HepG2 (cell line): ENCODE measurements around the gene SERINC4. TPM values are rescaled to one million over a fixed set of nuclear protein-coding genes. Genes with fewer than 3 reads are reported as not detected.
A peak's percentile ranks its signal among the peaks of the same experiment; 100 is the strongest.

ENCODE experiments used
- ATF5 ChIP-seq: sonication (generic); formaldehyde crosslinking; IDR thresholded peaks from 2 replicates; pipeline ENCODE4 v1.4.0; 2020; ENCODE audit warnings: mild to moderate bottlenecking, low read depth, missing genetic modification reagents
- BATF2 ChIP-seq: sonication (generic); formaldehyde crosslinking; IDR thresholded peaks from 2 replicates; pipeline ENCODE4 v1.8.0; 2022; ENCODE audit warnings: mild to moderate bottlenecking, missing genetic modification reagents, moderate library complexity
- CAMTA2 ChIP-seq: sonication (generic); formaldehyde crosslinking; IDR thresholded peaks from 2 replicates; pipeline ENCODE4 v1.4.0; 2020; ENCODE audit warnings: mild to moderate bottlenecking, missing genetic modification reagents, borderline replicate concordance
- DZIP1 ChIP-seq: sonication (generic); formaldehyde crosslinking; IDR thresholded peaks from 2 replicates; pipeline ENCODE4 v1.5.0; 2020; ENCODE audit warnings: mild to moderate bottlenecking, missing genetic modification reagents
- MEF2D ChIP-seq: sonication (generic); formaldehyde crosslinking; IDR thresholded peaks from 2 replicates; pipeline ENCODE4 v1.5.1; 2020; ENCODE audit warnings: mild to moderate bottlenecking, missing genetic modification reagents
- NAIF1 ChIP-seq: sonication (generic); formaldehyde crosslinking; IDR thresholded peaks from 2 replicates; pipeline ENCODE4 v1.5.0; 2020; ENCODE audit warnings: mild to moderate bottlenecking, missing genetic modification reagents, borderline replicate concordance
- NCOR1 ChIP-seq: fragments of 200-600 bp; sonication (generic); IDR thresholded peaks from 2 replicates; pipeline ENCODE4 v1.7.0; 2017; ENCODE audit warnings: antibody characterized with exemption, low read length, borderline replicate concordance
- NFKB2 ChIP-seq: sonication (generic); formaldehyde crosslinking; IDR thresholded peaks from 2 replicates; pipeline ENCODE4 v1.4.0; 2020; ENCODE audit warnings: missing genetic modification reagents, borderline replicate concordance
- NR2F6 ChIP-seq, 2 experiments: IDR thresholded peaks; 2 replicates each; pipeline ENCODE4 v1.6.1; 2016; ENCODE audit warnings: antibody characterized with exemption in 1 of 2, mild to moderate bottlenecking in 1 of 2
- RARG ChIP-seq: sonication (generic); formaldehyde crosslinking; IDR thresholded peaks from 2 replicates; pipeline ENCODE4 v1.4.0; 2020; ENCODE audit warnings: low read depth, mild to moderate bottlenecking, missing genetic modification reagents
- SOX13 ChIP-seq, 3 experiments: fragments of 450-650 bp in 1 of 3; sonication (generic) in 1 of 3; formaldehyde crosslinking in 1 of 3; IDR thresholded peaks in 2 of 3; conservative IDR thresholded peaks in 1 of 3; 2 replicates each; pipeline versions ENCODE4 v1.5.0 to v1.6.1; 2016 to 2020; ENCODE audit warnings: antibody characterized with exemption in 1 of 3, mild to moderate bottlenecking in 1 of 3, missing compliant biosample characterization in 1 of 3, missing genetic modification reagents in 1 of 3, moderate library complexity in 1 of 3
- TEAD2 ChIP-seq: sonication (generic); formaldehyde crosslinking; IDR thresholded peaks from 2 replicates; pipeline ENCODE4 v1.9.0; 2021; ENCODE audit warnings: missing genetic modification reagents
- ZHX2 ChIP-seq, 2 experiments: sonication (generic) in 1 of 2; formaldehyde crosslinking in 1 of 2; IDR thresholded peaks; 2 replicates each; pipeline versions ENCODE4 v1.6.1 to v1.9.0; 2014 to 2022; ENCODE audit warnings: antibody characterized with exemption in 1 of 2, borderline replicate concordance in 1 of 2, inconsistent platforms in 1 of 2, low read depth in 1 of 2, missing genetic modification reagents in 1 of 2
- ZNF33B ChIP-seq: sonication (generic); formaldehyde crosslinking; IDR thresholded peaks from 2 replicates; pipeline ENCODE4 v1.5.1; 2020; ENCODE audit warnings: mild to moderate bottlenecking, missing genetic modification reagents
- ZNF556 ChIP-seq: sonication (generic); formaldehyde crosslinking; IDR thresholded peaks from 2 replicates; pipeline ENCODE4 v1.4.0; 2020; ENCODE audit warnings: mild to moderate bottlenecking, missing genetic modification reagents, borderline replicate concordance
- ZNF781 ChIP-seq: sonication (generic); formaldehyde crosslinking; IDR thresholded peaks from 2 replicates; pipeline ENCODE4 v1.5.1; 2020; ENCODE audit warnings: borderline replicate concordance, mild to moderate bottlenecking, missing genetic modification reagents; ENCODE audit errors: not compliant biosample characterization
- polyA plus RNA-seq, 8 experiments: library from polyadenylated mRNA; depleted of rRNA in 3 of 8; stranded (reverse) in 7 of 8; unstranded in 1 of 8; fragments of >200 nt; fragmentation: Illumina TruSeq in 4 of 8; extraction: Trizol in 4 of 8; gene quantifications; 2 replicates each; pipeline versions ENCODE4 v1.2.1 to v1.2.3, GENCODE V29; 2011 to 2016; ENCODE audit warnings: low read depth in 4 of 8, missing spikeins in 1 of 8, mixed read lengths in 1 of 8; ENCODE audit not compliant: insufficient read depth in 1 of 8
- total RNA-seq, 5 experiments: library from RNA; depleted of rRNA; stranded (reverse); fragments of >200 nt; fragmentation: Illumina TruSeq; extraction: Trizol; gene quantifications; 2 replicates each; pipeline ENCODE4 v1.2.3, GENCODE V29; 2016; ENCODE audit warnings: low read depth in 1 of 5

The SERINC4 gene
- total and polyA plus RNA-seq, 2 of the 13 experiments (the other 11 are each of a cell fraction or from before 2014, with no cell fraction given), result not detected

GRCh38 chr15:43824302-43825246 is 24.6 kb upstream of the SERINC4 start, which contains the start of gene MFAP1 (continued):
- peak; percentile 80; the same call in 1 of the 2 replicates for TF ChIP-seq ZHX2 (IDR thresholded peaks at IDR 0.05; ENCODE audit: low read depth)
- 0 out of 2 replicates have a peak, but pooled peaks have one; percentile 63 for TF ChIP-seq ZHX2 (CRISPR knock-in tag; IDR thresholded peaks at IDR 0.05; ENCODE audit: borderline replicate concordance)
- TF ChIP-seq NCOR1, result no peak
- TF ChIP-seq DZIP1 (CRISPR knock-in tag), result no peak
- TF ChIP-seq CAMTA2, result no peak
- no peak for TF ChIP-seq TEAD2 (CRISPR knock-in tag)
- peak; percentile 78; the same call in 1 of the 2 replicates for TF ChIP-seq NFKB2 (CRISPR knock-in tag)
- TF ChIP-seq SOX13 (IDR thresholded peaks at IDR 0.05), result no peak
- peak in 1 of 2 experiments; percentile 38; a peak in 2 of 4 replicates for TF ChIP-seq SOX13 (CRISPR knock-in tag; conservative IDR thresholded peaks at IDR 0.05 in 1 of 2, IDR thresholded peaks at IDR 0.05 in 1 of 2)
- TF ChIP-seq ZNF556, result no peak
- peak; percentile 84 for TF ChIP-seq MEF2D (CRISPR knock-in tag)
- no peak for TF ChIP-seq BATF2 (CRISPR knock-in tag)
- TF ChIP-seq RARG (CRISPR knock-in tag), result no peak
- TF ChIP-seq ATF5, result no peak
- TF ChIP-seq ZNF781, result peak; percentile 94
- peak; percentile 67; the same call in 1 of the 2 replicates for TF ChIP-seq NAIF1 (CRISPR knock-in tag)
- TF ChIP-seq ZNF33B, result 0 out of 2 replicates have a peak, but pooled peaks have one; percentile 58
- no peak for TF ChIP-seq NR2F6 (IDR thresholded peaks at IDR 0.05)
- TF ChIP-seq NR2F6 (CRISPR knock-in tag; IDR thresholded peaks at IDR 0.05), result no peak
